22Rv1 (cell line): ENCODE data around the gene MAP3K10.

Experiments used
- H3K27ac ChIP-seq: fragments of 450-650 bp; 2 replicates; pipeline ENCODE4 v1.5.1; 2017
- ZFX ChIP-seq: fragments of 450-650 bp; IDR thresholded peaks from 2 replicates; pipeline ENCODE4 v1.6.1; 2017; ENCODE audit warnings: antibody characterized with exemption, borderline replicate concordance
- TF ChIP-seq, protein P1 (sequence below): fragments of 450-650 bp; IDR thresholded peaks from 2 replicates; pipeline ENCODE4 v1.5.1; 2017; ENCODE audit warnings: mild to moderate bottlenecking

MAP3K10 gene

GRCh38 chr19:40256512-40256911, 65.3 kb downstream of the MAP3K10 start:
- no peak overlapping the region for H3K27ac ChIP-seq

DNA sequence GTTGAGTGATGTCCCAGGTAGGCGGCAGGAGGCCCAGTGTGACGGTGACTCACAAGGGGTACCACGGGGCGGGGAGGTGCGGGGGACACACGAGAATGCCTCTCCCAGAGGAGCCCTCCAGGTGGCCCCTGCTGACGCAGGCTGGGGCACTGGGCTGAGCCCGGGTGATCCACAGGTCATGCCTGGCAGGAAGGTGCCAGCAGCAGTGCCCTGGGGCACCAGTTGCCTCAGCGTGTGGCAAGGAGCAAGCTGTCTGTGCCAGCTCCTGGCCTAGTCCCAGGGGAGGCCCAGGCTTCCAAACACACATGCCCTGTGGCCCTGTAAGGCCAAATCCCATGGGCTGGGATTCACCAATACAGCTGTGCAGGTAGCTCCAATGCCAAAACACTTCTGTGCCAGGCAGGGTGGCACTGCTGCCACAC, 65.9 kb downstream of the MAP3K10 start:
- no peak for TF ChIP-seq ZFX
- TF ChIP-seq, protein P1, sequence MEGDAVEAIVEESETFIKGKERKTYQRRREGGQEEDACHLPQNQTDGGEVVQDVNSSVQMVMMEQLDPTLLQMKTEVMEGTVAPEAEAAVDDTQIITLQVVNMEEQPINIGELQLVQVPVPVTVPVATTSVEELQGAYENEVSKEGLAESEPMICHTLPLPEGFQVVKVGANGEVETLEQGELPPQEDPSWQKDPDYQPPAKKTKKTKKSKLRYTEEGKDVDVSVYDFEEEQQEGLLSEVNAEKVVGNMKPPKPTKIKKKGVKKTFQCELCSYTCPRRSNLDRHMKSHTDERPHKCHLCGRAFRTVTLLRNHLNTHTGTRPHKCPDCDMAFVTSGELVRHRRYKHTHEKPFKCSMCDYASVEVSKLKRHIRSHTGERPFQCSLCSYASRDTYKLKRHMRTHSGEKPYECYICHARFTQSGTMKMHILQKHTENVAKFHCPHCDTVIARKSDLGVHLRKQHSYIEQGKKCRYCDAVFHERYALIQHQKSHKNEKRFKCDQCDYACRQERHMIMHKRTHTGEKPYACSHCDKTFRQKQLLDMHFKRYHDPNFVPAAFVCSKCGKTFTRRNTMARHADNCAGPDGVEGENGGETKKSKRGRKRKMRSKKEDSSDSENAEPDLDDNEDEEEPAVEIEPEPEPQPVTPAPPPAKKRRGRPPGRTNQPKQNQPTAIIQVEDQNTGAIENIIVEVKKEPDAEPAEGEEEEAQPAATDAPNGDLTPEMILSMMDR, result no peak
- H3K27ac ChIP-seq, result no peak overlapping the region

More at GRCh38 chr19:40256512-40256911, 65.3 kb downstream of the MAP3K10 start:
- no peak for TF ChIP-seq ZFX
- TF ChIP-seq, protein P1, result no peak

DNA sequence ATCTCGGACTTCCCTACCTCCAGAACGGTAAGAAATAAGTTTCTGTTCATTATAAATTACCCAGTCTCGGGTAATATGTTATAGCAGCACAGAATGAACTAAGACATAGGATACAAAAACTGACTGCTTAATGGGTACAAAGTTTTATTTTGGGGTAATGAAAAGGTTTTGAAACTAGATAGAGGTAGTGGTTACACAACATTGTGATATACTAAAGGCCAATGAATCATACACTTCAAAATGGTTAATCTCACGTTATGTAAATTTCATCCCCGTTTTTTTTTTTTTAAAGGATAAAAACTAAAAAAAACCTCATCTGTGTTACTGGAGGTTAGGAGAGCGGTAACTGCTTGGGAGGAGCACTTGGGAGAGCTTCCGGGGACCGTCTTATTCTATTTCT, 70.4 kb downstream of the MAP3K10 start:
- no peak overlapping the region for H3K27ac ChIP-seq
- TF ChIP-seq, protein P1, result no peak
- no peak for TF ChIP-seq ZFX

DNA sequence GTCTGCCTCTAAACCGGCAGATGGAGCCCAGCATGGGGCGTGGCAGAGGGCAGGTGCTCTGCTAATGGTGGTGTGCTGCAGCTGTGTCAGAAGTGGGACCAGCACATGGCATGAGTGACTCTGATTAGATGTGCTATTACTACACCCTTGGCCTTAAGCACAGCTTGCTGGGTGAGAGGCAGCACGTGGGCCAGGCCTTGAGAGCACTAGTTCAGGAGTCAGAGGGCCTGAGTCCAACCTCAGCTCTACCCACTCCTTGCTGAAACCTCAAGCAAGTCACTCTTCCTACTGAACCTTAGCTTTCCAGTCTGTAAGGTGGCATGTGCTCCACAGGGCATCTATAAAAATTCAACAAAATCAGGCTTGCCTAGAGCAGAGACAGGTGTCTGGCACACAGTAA, 71.2 kb downstream of the MAP3K10 start:
- TF ChIP-seq, protein P1, result no peak
- no peak for TF ChIP-seq ZFX
- no peak overlapping the region for H3K27ac ChIP-seq

GRCh38 chr19:40263440-40264313, 72.5 kb downstream of the MAP3K10 start:
- TF ChIP-seq ZFX, result no peak
- TF ChIP-seq, protein P1, result no peak
- H3K27ac ChIP-seq, result no peak overlapping the region

- H3K27ac ChIP-seq, result no peak overlapping the region
- no peak for TF ChIP-seq ZFX
- TF ChIP-seq, protein P1, result no peak
These were observed 73.3 kb downstream of the MAP3K10 start for GRCh38 chr19:40264314-40265054.
